ENCODE measurements around the gene SEC24B.

SEC24B gene

DNA sequence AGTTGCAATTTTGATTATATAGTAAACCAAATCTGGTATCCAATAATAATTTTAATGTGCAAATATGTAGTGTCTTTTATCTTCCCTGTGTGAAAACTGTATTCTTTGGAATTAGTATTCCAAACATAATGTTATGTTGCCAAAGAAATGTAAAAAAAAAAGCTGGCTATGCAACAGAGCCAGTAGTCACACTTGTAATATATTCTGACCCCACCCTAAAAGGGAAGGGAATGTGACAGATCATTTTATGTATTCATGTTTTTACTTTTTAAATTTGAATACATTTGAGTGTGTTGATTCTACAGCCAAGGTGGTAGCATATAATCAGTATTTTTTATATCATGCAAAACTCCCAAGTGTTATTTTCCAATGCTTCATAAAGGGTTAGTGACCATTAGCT is 98.6 kb downstream of the SEC24B start:
- H3K4me3 ChIP-seq (replicated peaks; ENCODE audit: low read depth, low read length), result no peak overlapping the region
- no peak for DNase-seq (ENCODE audit: extremely low read depth, low read depth)
- TF ChIP-seq, protein P1, sequence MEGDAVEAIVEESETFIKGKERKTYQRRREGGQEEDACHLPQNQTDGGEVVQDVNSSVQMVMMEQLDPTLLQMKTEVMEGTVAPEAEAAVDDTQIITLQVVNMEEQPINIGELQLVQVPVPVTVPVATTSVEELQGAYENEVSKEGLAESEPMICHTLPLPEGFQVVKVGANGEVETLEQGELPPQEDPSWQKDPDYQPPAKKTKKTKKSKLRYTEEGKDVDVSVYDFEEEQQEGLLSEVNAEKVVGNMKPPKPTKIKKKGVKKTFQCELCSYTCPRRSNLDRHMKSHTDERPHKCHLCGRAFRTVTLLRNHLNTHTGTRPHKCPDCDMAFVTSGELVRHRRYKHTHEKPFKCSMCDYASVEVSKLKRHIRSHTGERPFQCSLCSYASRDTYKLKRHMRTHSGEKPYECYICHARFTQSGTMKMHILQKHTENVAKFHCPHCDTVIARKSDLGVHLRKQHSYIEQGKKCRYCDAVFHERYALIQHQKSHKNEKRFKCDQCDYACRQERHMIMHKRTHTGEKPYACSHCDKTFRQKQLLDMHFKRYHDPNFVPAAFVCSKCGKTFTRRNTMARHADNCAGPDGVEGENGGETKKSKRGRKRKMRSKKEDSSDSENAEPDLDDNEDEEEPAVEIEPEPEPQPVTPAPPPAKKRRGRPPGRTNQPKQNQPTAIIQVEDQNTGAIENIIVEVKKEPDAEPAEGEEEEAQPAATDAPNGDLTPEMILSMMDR (IDR thresholded peaks at IDR 0.05; ENCODE audit: low read depth, low read length, missing control alignments), result no peak

DNA sequence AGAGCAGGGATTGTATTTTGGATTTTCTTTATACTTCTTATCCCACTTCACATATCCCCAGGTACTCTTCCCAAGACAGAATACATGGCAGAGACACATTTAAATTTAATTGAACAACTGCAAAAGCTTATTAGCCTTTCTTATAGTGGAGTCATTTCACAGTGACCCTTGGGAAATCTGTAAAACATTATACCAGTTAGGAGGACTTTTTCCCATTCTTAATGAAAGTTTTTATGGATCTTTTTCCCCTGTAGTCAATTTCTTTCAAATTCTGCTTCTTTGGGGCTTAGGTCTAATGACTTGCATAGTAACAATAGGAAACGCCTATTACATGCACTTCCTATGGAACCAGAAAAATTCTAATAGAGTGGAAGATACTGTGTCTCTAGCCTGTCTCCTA is 111.8 kb downstream of the SEC24B start:
- TF ChIP-seq, protein P1 (IDR thresholded peaks at IDR 0.05; ENCODE audit: low read depth, low read length, missing control alignments), result no peak
- DNase-seq (ENCODE audit: extremely low read depth, low read depth), result no peak
- no peak overlapping the region for H3K4me3 ChIP-seq (replicated peaks; ENCODE audit: low read depth, low read length)

DNA sequence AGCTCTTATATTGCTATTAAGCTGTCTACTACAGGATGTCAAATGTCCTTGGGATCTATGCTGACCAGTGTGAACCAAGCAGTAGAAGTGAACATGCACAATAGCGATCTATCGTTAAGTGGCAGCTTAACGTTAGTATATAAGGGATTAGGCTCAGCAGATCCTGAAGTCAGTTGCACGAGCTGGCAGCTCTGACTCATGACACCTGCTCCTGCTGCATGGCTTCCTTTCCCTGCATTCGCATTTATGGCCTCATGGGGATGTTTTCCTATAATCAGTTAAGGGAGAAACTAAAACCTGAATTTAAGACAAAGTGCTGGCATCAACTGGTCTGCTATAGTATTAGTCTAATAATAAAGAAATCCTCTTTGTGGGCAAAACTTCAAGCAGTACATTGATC is 113.8 kb downstream of the SEC24B start:
- H3K4me3 ChIP-seq (replicated peaks; ENCODE audit: low read depth, low read length), result no peak overlapping the region
- no peak for DNase-seq (ENCODE audit: extremely low read depth, low read depth)
- TF ChIP-seq, protein P1 (IDR thresholded peaks at IDR 0.05; ENCODE audit: low read depth, low read length, missing control alignments), result no peak

DNA sequence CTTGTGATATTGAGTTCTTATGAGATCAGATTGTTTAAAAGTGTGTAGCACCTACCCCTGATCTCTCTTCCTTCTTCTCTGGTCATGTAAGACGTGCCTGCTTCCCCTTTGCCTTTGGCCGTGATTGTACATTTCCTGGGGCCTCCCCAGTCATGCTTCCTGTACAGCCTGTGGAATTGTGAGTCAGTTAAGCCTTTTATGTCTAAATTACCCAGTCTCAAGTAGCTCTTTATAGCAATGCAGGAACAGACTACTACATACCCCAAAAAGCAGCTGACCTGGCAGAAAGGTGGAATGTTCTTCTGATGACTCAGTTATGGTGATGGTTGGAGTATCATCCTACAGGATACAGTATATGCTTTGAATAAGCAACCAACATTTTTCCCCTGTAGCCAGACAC is 115.0 kb downstream of the SEC24B start:
- TF ChIP-seq, protein P1 (IDR thresholded peaks at IDR 0.05; ENCODE audit: low read depth, low read length, missing control alignments), result no peak
- no peak overlapping the region for H3K4me3 ChIP-seq (replicated peaks; ENCODE audit: low read depth, low read length)

DNA sequence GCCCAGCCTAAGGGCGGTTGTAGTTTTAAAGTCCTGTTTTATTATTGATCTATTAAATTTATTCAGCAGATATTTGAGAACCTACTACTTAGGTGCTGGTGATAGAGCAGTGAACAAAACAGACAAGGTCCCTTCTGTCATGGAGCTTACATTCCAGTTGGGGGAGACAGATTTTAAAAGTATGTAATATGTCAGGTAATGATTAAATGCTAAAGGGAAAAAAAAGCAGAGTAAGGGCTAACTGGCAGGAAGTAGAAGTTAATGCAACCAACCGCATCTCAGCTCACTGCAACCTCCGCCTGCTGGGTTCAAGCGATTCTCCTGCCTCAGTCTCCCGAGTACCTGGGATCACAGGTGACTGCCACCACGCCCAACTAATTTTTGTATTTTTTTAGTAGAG is 118.6 kb downstream of the SEC24B start:
- TF ChIP-seq, protein P1 (IDR thresholded peaks at IDR 0.05; ENCODE audit: low read depth, low read length, missing control alignments), result no peak
- no peak overlapping the region for H3K4me3 ChIP-seq (replicated peaks; ENCODE audit: low read depth, low read length)
- DNase-seq (ENCODE audit: extremely low read depth, low read depth), result no peak

More for the DNA sequence above, 115.0 kb downstream of the SEC24B start:
- peak; percentile 21 for DNase-seq (ENCODE audit: extremely low read depth, low read depth)

DNA sequence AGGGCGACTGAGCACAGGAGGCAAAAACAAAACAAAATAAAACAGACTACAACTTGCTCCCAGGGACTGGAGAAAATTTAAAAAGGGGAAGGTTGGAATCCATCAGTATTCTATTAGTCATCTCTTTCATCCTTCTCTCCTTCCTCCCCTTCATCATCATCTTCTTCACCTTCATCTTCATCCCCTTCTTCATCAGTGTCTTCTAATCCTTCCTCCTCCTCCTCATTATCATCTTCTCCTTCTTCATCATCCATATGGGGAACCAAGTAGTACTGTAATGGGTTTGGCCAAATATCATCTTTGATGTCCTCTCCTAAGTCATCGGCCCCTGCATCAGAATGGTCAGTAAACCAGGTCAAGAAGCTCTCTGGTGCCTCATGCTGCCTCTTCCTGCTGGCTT is 119.5 kb downstream of the SEC24B start:
- no peak overlapping the region for H3K4me3 ChIP-seq (replicated peaks; ENCODE audit: low read depth, low read length)
- DNase-seq (ENCODE audit: extremely low read depth, low read depth), result no peak
- TF ChIP-seq, protein P1 (IDR thresholded peaks at IDR 0.05; ENCODE audit: low read depth, low read length, missing control alignments), result no peak

DNA sequence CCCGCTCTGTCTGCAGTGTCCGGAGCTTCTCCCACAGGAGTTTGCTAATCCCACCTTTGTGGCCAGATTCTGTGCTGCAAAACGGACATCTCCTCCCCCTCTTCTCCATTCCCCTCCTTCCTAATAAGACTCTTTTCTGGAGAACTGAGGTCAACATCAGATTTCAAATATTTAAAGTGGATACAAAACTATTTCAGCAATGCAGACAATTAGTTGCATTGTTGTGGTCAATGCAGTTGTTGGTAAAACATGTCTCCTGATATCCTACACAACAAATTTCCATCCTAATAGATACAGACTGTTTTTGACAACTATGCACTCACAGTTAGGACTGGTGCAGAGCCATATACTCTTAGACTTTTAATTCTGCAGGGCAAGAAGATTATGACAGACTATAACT is 121.4 kb downstream of the SEC24B start:
- H3K4me3 ChIP-seq (replicated peaks; ENCODE audit: low read depth, low read length), result no peak overlapping the region
- TF ChIP-seq, protein P1 (IDR thresholded peaks at IDR 0.05; ENCODE audit: low read depth, low read length, missing control alignments), result no peak
- DNase-seq (ENCODE audit: extremely low read depth, low read depth), result no peak
